ENCODE measurements around the gene ADNP2. TPM values are rescaled to one million over a fixed set of nuclear protein-coding genes. Genes with fewer than 3 reads are reported as not detected.

The ADNP2 gene
- total and polyA plus RNA-seq, 2 donors (not counting 1 experiment from before 2014, with no cell fraction given), result 4.7 to 14.7 TPM

DNA sequence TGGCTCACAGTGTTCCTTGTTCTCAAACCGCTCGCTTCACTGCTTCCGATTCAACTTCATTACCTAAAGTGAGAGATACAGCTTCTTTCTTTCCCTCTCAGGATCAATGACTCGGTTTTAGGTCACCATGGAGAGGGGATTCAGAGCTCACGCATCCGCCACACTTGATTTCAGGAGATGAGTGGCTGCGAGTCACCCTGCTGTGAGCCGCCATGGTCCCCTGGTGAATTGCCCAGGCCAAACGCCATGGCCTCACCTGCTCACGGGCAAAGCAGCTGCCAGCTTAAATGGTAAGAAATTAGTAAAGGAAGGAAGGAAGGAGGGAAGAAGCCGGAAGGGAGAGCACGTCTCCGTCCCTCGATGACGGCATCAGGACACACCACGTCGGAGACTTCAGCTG lies 60.5 kb downstream of the ADNP2 start:
- no peak overlapping the region for H3K4me2 ChIP-seq (replicated peaks; ENCODE audit: low read depth, low read length, poor library complexity, severe bottlenecking)
- peaks cover 0 to 26% (median 12%) of the 10 kb centered on the region in 4 experiments for H3K27me3 ChIP-seq (replicated peaks in 1 of 4; ENCODE audit: control extremely low read depth in 1 of 4, control insufficient read depth in 3 of 4, insufficient read depth in 4 of 4, low read length in 3 of 4)
- H3K4me1 ChIP-seq (ENCODE audit: control insufficient read depth in 2 of 2, insufficient read depth in 2 of 2, low read length in 2 of 2), result peaks cover 0 to 3% of the 10 kb centered on the region in 2 donors
- no peaks in the 10 kb centered on the region for H3K79me2 ChIP-seq (ENCODE audit: control insufficient read depth, insufficient read depth, low read length)
- TF ChIP-seq EZH2 (IDR thresholded peaks at IDR 0.05; ENCODE audit: borderline replicate concordance, insufficient read depth, low read depth, low read length, poor library complexity, severe bottlenecking), result no peak
- TF ChIP-seq, protein P1, sequence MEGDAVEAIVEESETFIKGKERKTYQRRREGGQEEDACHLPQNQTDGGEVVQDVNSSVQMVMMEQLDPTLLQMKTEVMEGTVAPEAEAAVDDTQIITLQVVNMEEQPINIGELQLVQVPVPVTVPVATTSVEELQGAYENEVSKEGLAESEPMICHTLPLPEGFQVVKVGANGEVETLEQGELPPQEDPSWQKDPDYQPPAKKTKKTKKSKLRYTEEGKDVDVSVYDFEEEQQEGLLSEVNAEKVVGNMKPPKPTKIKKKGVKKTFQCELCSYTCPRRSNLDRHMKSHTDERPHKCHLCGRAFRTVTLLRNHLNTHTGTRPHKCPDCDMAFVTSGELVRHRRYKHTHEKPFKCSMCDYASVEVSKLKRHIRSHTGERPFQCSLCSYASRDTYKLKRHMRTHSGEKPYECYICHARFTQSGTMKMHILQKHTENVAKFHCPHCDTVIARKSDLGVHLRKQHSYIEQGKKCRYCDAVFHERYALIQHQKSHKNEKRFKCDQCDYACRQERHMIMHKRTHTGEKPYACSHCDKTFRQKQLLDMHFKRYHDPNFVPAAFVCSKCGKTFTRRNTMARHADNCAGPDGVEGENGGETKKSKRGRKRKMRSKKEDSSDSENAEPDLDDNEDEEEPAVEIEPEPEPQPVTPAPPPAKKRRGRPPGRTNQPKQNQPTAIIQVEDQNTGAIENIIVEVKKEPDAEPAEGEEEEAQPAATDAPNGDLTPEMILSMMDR (IDR thresholded peaks at IDR 0.05), result no peak
- ChIA-PET POLR2A (no interaction called here), CTCF (no interaction called here)
- H3K9ac ChIP-seq (ENCODE audit: low read length), result no peak overlapping the region
- DNase-seq (no peak), ATAC-seq (ENCODE audit: low read depth) (no peak)
- no peaks in the 10 kb centered on the region for H3K36me3 ChIP-seq (replicated peaks in 1 of 2; ENCODE audit: control extremely low read depth in 1 of 2, control insufficient read depth in 1 of 2, extremely low read depth in 1 of 2, insufficient read depth in 2 of 2, low read length in 1 of 2)
- peaks cover 0 to 26% (median 3%) of the 10 kb centered on the region in 3 donors for H3K9me3 ChIP-seq (ENCODE audit: control extremely low read depth in 1 of 3, control insufficient read depth in 2 of 3, insufficient read depth in 1 of 3, low read length in 2 of 3)
- no peak overlapping the region for H3K4me3 Mint-ChIP-seq
- peaks cover 2% of the 10 kb centered on the region for H3K9me3 Mint-ChIP-seq (ENCODE audit: insufficient read depth)
- H3K27ac Mint-ChIP-seq, result no peak overlapping the region
- H3K27me3 Mint-ChIP-seq, result peaks cover 42% of the 10 kb centered on the region
- H3K4me1 Mint-ChIP-seq, result peaks cover 4% of the 10 kb centered on the region
- H2AFZ ChIP-seq (ENCODE audit: insufficient read depth, low read depth, low read length, poor library complexity, severe bottlenecking), result no peak overlapping the region
- intact Hi-C loops (cut with micrococcal nuclease), result no loop called here
- WGBS (ENCODE audit: insufficient coverage), result 97% methylated on average over 17 of the region's 17 CpGs
- H3K4me3 ChIP-seq (ENCODE audit: control extremely low read depth in 1 of 5, extremely low read depth in 1 of 5, insufficient read depth in 1 of 5, low read depth in 2 of 5, low read length in 4 of 5), result no peak overlapping the region
- no peak overlapping the region for H3K27ac ChIP-seq (ENCODE audit: low read length in 2 of 2)
- no peaks in the 10 kb centered on the region for H4K20me1 ChIP-seq (ENCODE audit: control insufficient read depth, insufficient read depth, low read length, poor library complexity, severe bottlenecking)

DNA sequence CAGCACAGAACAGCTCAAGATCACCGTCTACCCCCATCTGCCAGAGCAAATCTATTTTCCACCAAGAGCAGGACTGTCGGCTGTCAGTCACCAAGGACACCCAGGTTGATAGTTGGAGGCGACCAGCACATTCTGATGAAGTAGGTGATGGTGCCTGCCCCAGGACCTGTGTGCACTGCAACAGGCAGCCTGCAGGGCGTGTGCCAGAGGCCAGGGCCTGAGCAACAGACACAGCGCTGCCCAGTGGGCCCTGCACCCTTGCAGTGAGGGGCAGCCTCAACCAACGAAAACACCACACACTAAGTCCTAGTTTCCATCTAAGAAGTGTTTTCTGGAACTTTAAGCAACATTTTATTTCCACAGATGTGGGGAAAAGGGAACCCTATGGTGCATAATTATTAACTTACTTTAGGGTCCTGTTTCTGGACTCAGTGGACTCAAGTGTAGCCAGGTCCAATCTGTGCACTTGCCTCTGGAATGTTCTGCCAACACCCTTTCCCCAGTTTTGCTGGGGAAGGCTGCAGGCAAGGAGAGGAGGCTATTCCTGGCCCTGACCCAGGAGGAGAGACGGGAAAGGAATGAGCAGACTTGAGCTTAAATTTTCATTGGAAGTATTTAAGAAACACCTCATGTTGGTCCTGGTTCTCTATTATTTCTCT lies 61.5 kb downstream of the ADNP2 start:
- POLR2A ChIA-PET, result no interaction called here
- Histone ChIP-seq H3K4me2 (replicated peaks; ENCODE audit: low read depth, low read length, poor library complexity, severe bottlenecking) (no peak overlapping the region), H3K4me3 (ENCODE audit: control extremely low read depth in 1 of 5, extremely low read depth in 1 of 5, insufficient read depth in 1 of 5, low read depth in 2 of 5, low read length in 4 of 5) (no peak overlapping the region), H3K27ac (ENCODE audit: low read length in 2 of 2) (no peak overlapping the region), H4K20me1 (ENCODE audit: control insufficient read depth, insufficient read depth, low read length, poor library complexity, severe bottlenecking) (no peaks in the 10 kb centered on the region), H3K9me3 (ENCODE audit: control extremely low read depth in 1 of 3, control insufficient read depth in 2 of 3, insufficient read depth in 1 of 3, low read length in 2 of 3) (peaks cover 0 to 25% (median 0%) of the 10 kb centered on the region in 3 donors), H3K79me2 (ENCODE audit: control insufficient read depth, insufficient read depth, low read length) (no peaks in the 10 kb centered on the region), H2AFZ (ENCODE audit: insufficient read depth, low read depth, low read length, poor library complexity, severe bottlenecking) (no peak overlapping the region), H3K4me1 (ENCODE audit: control insufficient read depth in 2 of 2, insufficient read depth in 2 of 2, low read length in 2 of 2) (peaks cover 0 to 3% of the 10 kb centered on the region in 2 donors), H3K27me3 (replicated peaks in 1 of 4; ENCODE audit: control extremely low read depth in 1 of 4, control insufficient read depth in 3 of 4, insufficient read depth in 4 of 4, low read length in 3 of 4) (peaks cover 0 to 26% (median 12%) of the 10 kb centered on the region in 4 experiments), H3K36me3 (replicated peaks in 1 of 2; ENCODE audit: control extremely low read depth in 1 of 2, control insufficient read depth in 1 of 2, extremely low read depth in 1 of 2, insufficient read depth in 2 of 2, low read length in 1 of 2) (no peaks in the 10 kb centered on the region), H3K9ac (ENCODE audit: low read length) (no peak overlapping the region)
- no peaks in the 10 kb centered on the region for H3K9me3 Mint-ChIP-seq (ENCODE audit: insufficient read depth)
- CTCF ChIA-PET, result no interaction called here
- peaks cover 50% of the 10 kb centered on the region for H3K27me3 Mint-ChIP-seq
- no peak for ATAC-seq (ENCODE audit: low read depth)
- peaks cover 4% of the 10 kb centered on the region for H3K4me1 Mint-ChIP-seq
- no peak overlapping the region for H3K27ac Mint-ChIP-seq
- intact Hi-C loops (cut with micrococcal nuclease), result no loop called here
- no peak overlapping the region for H3K4me3 Mint-ChIP-seq
- DNase-seq, result no peak
- TF ChIP-seq, protein P1 (IDR thresholded peaks at IDR 0.05), result no peak
- TF ChIP-seq EZH2 (IDR thresholded peaks at IDR 0.05; ENCODE audit: borderline replicate concordance, insufficient read depth, low read depth, low read length, poor library complexity, severe bottlenecking), result no peak
- WGBS (ENCODE audit: insufficient coverage), result 96% methylated on average over 3 of the region's 7 CpGs

All from B cell (primary cell).